Suprapubic skin (tissue), 4 donors: ENCODE data around the gene SPPL2A. TPM values are rescaled to one million over a fixed set of nuclear protein-coding genes. Genes with fewer than 3 reads are reported as not detected.

Experiments used
- DNase-seq, 2 donors: peaks; one replicate each; pipeline ENCODE4 v3.0.0-alpha.2; 2019; ENCODE audit warnings: low spot score in 2 of 2
- H3K27ac ChIP-seq: fragments of 200-600 bp; sonication (generic); one replicate; pipeline ENCODE4 v1.5.1; 2019
- H3K27me3 ChIP-seq: fragments of 200-600 bp; sonication (generic); one replicate; pipeline ENCODE4 v1.5.1; 2019
- H3K36me3 ChIP-seq: fragments of 200-600 bp; sonication (generic); one replicate; pipeline ENCODE4 v1.5.1; 2019
- H3K4me1 ChIP-seq: fragments of 200-600 bp; sonication (generic); one replicate; pipeline ENCODE4 v1.5.1; 2019
- H3K4me3 ChIP-seq: fragments of 200-600 bp; sonication (generic); one replicate; pipeline ENCODE4 v1.5.1; 2019; ENCODE audit warnings: mild to moderate bottlenecking
- H3K9me3 ChIP-seq: fragments of 200-600 bp; sonication (generic); one replicate; pipeline ENCODE4 v1.5.1; 2019
- EP300 ChIP-seq: sonication (generic); formaldehyde crosslinking; IDR thresholded peaks from one replicate; pipeline ENCODE4 v1.6.1; 2017; ENCODE audit warnings: antibody characterized with exemption
- POLR2A ChIP-seq, 2 donors: fragments of 450-650 bp; IDR thresholded peaks; one replicate each; pipeline ENCODE4 v1.6.1; 2017; ENCODE audit warnings: antibody characterized with exemption in 2 of 2, mild to moderate bottlenecking in 2 of 2, moderate library complexity in 2 of 2
- POLR2AphosphoS5 ChIP-seq, 3 donors: sonication (generic); formaldehyde crosslinking; IDR thresholded peaks; one replicate each; pipeline ENCODE4 v1.6.1; 2017; ENCODE audit warnings: antibody characterized with exemption in 3 of 3
- WGBS: methylation state at CpG from one replicate; pipeline ENCODE4 v1.1.5; 2018; 5-methylcytosine and 5-hydroxymethylcytosine counted together
- total RNA-seq, 4 donors: library from RNA; depleted of rRNA; stranded (reverse); fragments of >200 nt; gene quantifications; one replicate each; pipeline ENCODE4 v1.1.0, GENCODE V29; 2016
- TF ChIP-seq, protein P1 (sequence below), 2 donors: fragments of 200-600 bp in 1 of 2; fragments of 450-650 bp in 1 of 2; sonication (generic) in 1 of 2; IDR thresholded peaks; one replicate each; pipeline ENCODE4 v1.5.1; 2016 to 2019; ENCODE audit warnings: antibody characterized with exemption in 2 of 2, mild to moderate bottlenecking in 1 of 2, moderate library complexity in 1 of 2

The SPPL2A gene
- total RNA-seq, 4 donors from 2014 or later, result 156 to 228 (median 186) TPM

DNA sequence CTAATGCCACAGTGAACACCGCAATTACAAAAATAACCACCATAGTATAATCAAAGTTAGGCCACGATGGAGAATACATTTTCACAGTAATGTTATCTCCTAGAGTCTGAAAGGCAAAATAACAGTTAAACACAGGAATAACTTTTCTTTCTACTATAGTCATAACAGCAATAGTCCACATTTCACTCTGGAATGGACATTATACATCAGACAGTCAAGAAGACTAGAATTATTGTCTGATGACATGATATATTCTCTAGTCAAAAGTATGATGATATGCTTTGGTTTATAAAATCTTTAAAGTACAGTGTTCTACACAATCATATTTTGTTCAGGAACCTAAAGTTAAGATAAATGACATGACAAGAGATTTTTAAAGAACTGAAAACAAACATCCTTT, 18.0 kb downstream of the SPPL2A start:
- H3K9me3 ChIP-seq, result no peaks in the 10 kb centered on the region
- no peaks in the 10 kb centered on the region for H3K27me3 ChIP-seq
- peaks cover 32% of the 10 kb centered on the region for H3K36me3 ChIP-seq
- no peak overlapping the region for H3K27ac ChIP-seq
- TF ChIP-seq EP300 (no peak), POLR2AphosphoS5 (IDR thresholded peaks at IDR 0.05) (no peak), POLR2A (IDR thresholded peaks at IDR 0.05) (no peak)
- TF ChIP-seq, protein P1, sequence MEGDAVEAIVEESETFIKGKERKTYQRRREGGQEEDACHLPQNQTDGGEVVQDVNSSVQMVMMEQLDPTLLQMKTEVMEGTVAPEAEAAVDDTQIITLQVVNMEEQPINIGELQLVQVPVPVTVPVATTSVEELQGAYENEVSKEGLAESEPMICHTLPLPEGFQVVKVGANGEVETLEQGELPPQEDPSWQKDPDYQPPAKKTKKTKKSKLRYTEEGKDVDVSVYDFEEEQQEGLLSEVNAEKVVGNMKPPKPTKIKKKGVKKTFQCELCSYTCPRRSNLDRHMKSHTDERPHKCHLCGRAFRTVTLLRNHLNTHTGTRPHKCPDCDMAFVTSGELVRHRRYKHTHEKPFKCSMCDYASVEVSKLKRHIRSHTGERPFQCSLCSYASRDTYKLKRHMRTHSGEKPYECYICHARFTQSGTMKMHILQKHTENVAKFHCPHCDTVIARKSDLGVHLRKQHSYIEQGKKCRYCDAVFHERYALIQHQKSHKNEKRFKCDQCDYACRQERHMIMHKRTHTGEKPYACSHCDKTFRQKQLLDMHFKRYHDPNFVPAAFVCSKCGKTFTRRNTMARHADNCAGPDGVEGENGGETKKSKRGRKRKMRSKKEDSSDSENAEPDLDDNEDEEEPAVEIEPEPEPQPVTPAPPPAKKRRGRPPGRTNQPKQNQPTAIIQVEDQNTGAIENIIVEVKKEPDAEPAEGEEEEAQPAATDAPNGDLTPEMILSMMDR (IDR thresholded peaks at IDR 0.05), result no peak
- no peak for DNase-seq
- WGBS, result 85% methylated on average over 2 of the region's 2 CpGs
- H3K4me3 ChIP-seq, result no peak overlapping the region
- H3K4me1 ChIP-seq, result peaks cover 16% of the 10 kb centered on the region

DNA sequence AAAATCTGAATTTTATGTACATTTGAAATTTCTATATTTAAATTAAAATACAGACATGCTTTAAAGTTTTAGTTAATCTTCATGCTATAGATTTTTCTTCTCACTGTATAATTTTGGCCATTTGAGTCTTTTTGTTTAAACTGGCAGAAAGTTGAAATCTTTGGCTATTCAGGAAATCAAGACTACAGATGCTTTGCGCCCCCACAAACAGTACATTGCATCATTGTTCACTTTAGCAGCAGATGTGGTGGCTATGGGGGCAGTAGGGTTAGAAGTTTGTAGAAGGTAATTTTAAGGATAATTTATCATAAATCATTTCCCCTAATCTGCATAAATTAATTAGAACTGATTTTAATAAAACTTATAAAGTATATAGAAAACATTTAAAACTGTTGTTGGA, 20.9 kb downstream of the SPPL2A start:
- H3K9me3 ChIP-seq, result no peaks in the 10 kb centered on the region
- no peak overlapping the region for H3K4me3 ChIP-seq
- no peak overlapping the region for H3K27ac ChIP-seq
- peaks cover 43% of the 10 kb centered on the region for H3K36me3 ChIP-seq
- no peaks in the 10 kb centered on the region for H3K27me3 ChIP-seq
- DNase-seq, result no peak
- TF ChIP-seq EP300, result no peak
- no peak for TF ChIP-seq POLR2AphosphoS5 (IDR thresholded peaks at IDR 0.05)
- no peak for TF ChIP-seq POLR2A (IDR thresholded peaks at IDR 0.05)
- TF ChIP-seq, protein P1 (IDR thresholded peaks at IDR 0.05), result no peak
- WGBS, result 90% methylated on average over 1 of the region's 1 CpG
- H3K4me1 ChIP-seq, result peaks cover 3% of the 10 kb centered on the region

DNA sequence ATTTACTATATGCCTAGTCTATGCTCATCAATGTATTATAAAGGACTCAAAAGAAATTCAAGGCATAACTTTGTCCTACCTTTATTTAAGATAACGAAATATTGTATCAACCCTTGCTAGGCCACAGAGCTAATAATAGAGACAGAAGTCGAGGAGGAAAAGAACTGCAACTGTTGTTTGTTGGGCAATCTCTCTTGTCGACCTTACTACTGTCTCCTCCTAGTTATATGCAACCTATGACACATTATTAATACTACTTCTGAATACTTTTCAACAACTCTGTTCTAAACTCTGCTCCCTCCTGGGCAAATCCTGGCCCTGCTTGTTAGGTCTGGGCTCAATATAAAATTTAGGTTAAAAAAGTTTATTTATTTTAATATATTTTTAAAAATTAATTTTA, 24.6 kb downstream of the SPPL2A start:
- Histone ChIP-seq H3K9me3 (no peaks in the 10 kb centered on the region), H3K27ac (no peak overlapping the region), H3K27me3 (no peaks in the 10 kb centered on the region), H3K4me1 (no peaks in the 10 kb centered on the region), H3K4me3 (no peak overlapping the region), H3K36me3 (peaks cover 61% of the 10 kb centered on the region)
- no peak for DNase-seq
- 84% methylated on average over 3 of the region's 3 CpGs for WGBS
- TF ChIP-seq, protein P1 (IDR thresholded peaks at IDR 0.05), result no peak
- TF ChIP-seq EP300, result no peak
- TF ChIP-seq POLR2A (IDR thresholded peaks at IDR 0.05), result no peak
- no peak for TF ChIP-seq POLR2AphosphoS5 (IDR thresholded peaks at IDR 0.05)

DNA sequence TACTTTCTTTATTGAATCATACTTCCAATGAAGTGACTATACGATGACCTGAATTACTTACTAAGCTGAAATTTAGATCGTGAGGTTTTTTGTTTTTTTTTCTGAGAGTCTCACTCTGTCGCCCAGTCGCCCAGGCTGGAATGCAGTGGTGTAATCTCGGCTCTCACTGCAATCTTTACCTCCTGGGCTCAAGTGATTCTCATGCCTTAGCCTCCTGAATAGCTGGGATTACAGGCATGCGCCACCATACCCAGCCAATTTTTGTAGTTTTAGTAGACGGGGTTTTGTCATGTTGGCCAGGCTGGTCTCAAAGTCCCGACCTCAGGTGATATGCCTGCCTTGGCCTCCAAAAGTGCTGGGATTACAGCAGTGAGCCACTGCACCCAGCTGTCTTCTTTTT, 28.7 kb downstream of the SPPL2A start:
- Histone ChIP-seq H3K36me3 (peaks cover 66% of the 10 kb centered on the region), H3K27ac (no peak overlapping the region)
- WGBS, result 89% methylated on average over 8 of the region's 8 CpGs

DNA sequence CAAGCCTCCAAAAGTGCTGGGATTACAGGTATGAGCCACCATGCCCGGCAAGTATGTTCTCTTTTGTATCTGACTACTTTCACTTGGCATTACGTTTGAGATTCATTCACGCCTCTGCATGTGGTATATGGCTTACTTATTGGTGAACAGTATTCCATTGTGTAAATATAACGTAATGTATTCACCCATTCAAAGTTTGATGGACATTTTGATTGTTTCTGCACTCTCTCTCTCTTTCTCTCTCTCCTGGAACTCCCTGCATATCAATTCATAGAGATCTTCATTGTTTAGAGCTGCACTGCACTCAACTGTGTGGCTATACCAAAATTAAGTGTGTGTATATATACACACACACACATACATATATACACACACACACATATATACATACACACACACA, 30.4 kb downstream of the SPPL2A start:
- TF ChIP-seq POLR2A (IDR thresholded peaks at IDR 0.05), result no peak
- TF ChIP-seq, protein P1 (IDR thresholded peaks at IDR 0.05), result no peak
- TF ChIP-seq POLR2AphosphoS5 (IDR thresholded peaks at IDR 0.05), result no peak
- TF ChIP-seq EP300, result no peak

More for the DNA sequence above, 28.7 kb downstream of the SPPL2A start:
- no peaks in the 10 kb centered on the region for H3K9me3 ChIP-seq
- TF ChIP-seq, protein P1 (IDR thresholded peaks at IDR 0.05), result no peak
- TF ChIP-seq EP300 (no peak), POLR2A (IDR thresholded peaks at IDR 0.05) (no peak), POLR2AphosphoS5 (IDR thresholded peaks at IDR 0.05) (no peak)
- H3K4me1 ChIP-seq, result no peaks in the 10 kb centered on the region
- no peaks in the 10 kb centered on the region for H3K27me3 ChIP-seq
- no peak overlapping the region for H3K4me3 ChIP-seq
- no peak for DNase-seq

More for the DNA sequence above, 30.4 kb downstream of the SPPL2A start:
- no peak for DNase-seq
- no peaks in the 10 kb centered on the region for H3K27me3 ChIP-seq
- no peak overlapping the region for H3K4me3 ChIP-seq
- no peak overlapping the region for H3K27ac ChIP-seq
- peaks cover 74% of the 10 kb centered on the region for H3K36me3 ChIP-seq
- H3K4me1 ChIP-seq, result no peaks in the 10 kb centered on the region
- H3K9me3 ChIP-seq, result no peaks in the 10 kb centered on the region
- 80% methylated on average over 4 of the region's 4 CpGs for WGBS
